A549 (cell line): ENCODE data around the gene UVRAG. TPM values are rescaled to one million over a fixed set of nuclear protein-coding genes. Genes with fewer than 3 reads are reported as not detected.

Experiments
- ATAC-seq, 2 experiments: fragments of 200-7000 bp in 1 of 2; fragments of >200 bp in 1 of 2; cut with Nextera tagmentation in 1 of 2; cut with Tn5 transposase in 1 of 2; 3 replicates each; pipeline versions ENCODE4 v1.8.0 to v1.9.1; 2018 to 2020; ENCODE audit warnings: mild to moderate bottlenecking in 1 of 2, moderate library complexity in 1 of 2
- CTCF ChIA-PET: fragments of 300-600 bp; sonication (Branson Sonifier 250); formaldehyde crosslinking; extraction: SDS; loops from one replicate; lab custom pipeline; 2021; ENCODE audit warnings: antibody characterized with exemption, inconsistent platforms; lab: Yijun Ruan, JAX
- POLR2A ChIA-PET: fragments of 350-600 bp; formaldehyde crosslinking; extraction: SDS; loops from one replicate; lab custom pipeline; 2021; ENCODE audit warnings: antibody characterized with exemption, inconsistent platforms; lab: Yijun Ruan, JAX
- DNase-seq, 2 experiments: peaks; one replicate each; pipeline versions ENCODE4 v3.0.0 to v3.0.0-alpha.2; 2011 to 2016; ENCODE audit warnings: low read depth in 1 of 2, low spot score in 1 of 2
- FAIRE-seq: peaks from 2 replicates; lab custom pipeline; 2011; peaks lifted over from hg19 to GRCh38; lab: Jason Lieb, UNC
- H3K27ac ChIP-seq, 2 experiments: fragments of >200 bp; sonication (Bioruptor Twin); formaldehyde crosslinking; 3 replicates each; pipeline ENCODE4 v1.5.1; 2016 to 2017
- H3K4me1 ChIP-seq: fragments of >200 bp; sonication (Bioruptor Twin); formaldehyde crosslinking; 3 replicates; pipeline ENCODE4 v1.6.1; 2016
- H3K4me2 ChIP-seq: fragments of >200 bp; sonication (Bioruptor Twin); formaldehyde crosslinking; 3 replicates; pipeline ENCODE4 v1.6.1; 2016
- H3K4me3 ChIP-seq: fragments of >200 bp; sonication (Bioruptor Twin); formaldehyde crosslinking; 3 replicates; pipeline ENCODE4 v1.5.1; 2016
- H3K9me3 ChIP-seq: fragments of >200 bp; sonication (Bioruptor Twin); formaldehyde crosslinking; 3 replicates; pipeline ENCODE4 v1.6.1; 2016
- BHLHE40 ChIP-seq: IDR thresholded peaks from 2 replicates; pipeline ENCODE4 v1.6.1; 2012; ENCODE audit warnings: low read depth, low read length, inconsistent platforms
- CBX2 ChIP-seq: fragments of 200-600 bp; sonication (generic); IDR thresholded peaks from 2 replicates; pipeline ENCODE4 v1.6.1; 2016; ENCODE audit warnings: low read depth, mild to moderate bottlenecking, borderline replicate concordance
- CHD2 ChIP-seq: fragments of 150-350 bp; IDR thresholded peaks from 2 replicates; pipeline ENCODE4 v1.6.1; 2014; ENCODE audit warnings: low read length; ENCODE audit not compliant: partially characterized antibody
- EHF ChIP-seq: fragments of 250-450 bp; sonication (Bioruptor Pico); IDR thresholded peaks from 2 replicates; pipeline ENCODE4 v1.5.0; 2020; ENCODE audit warnings: mild to moderate bottlenecking
- EP300 ChIP-seq, 2 experiments: fragments of >200 bp; sonication (Bioruptor Twin); formaldehyde crosslinking; IDR thresholded peaks; 2 replicates in 1 of 2; 3 replicates in 1 of 2; pipeline ENCODE4 v1.6.1; 2016 to 2017
- FOXS1 ChIP-seq: fragments of 250-450 bp; sonication (Bioruptor Pico); IDR thresholded peaks from 2 replicates; pipeline ENCODE4 v1.5.0; 2020; ENCODE audit warnings: mild to moderate bottlenecking, moderate library complexity
- GATA3 ChIP-seq: IDR thresholded peaks from 2 replicates; pipeline ENCODE4 v1.6.1; 2012; ENCODE audit warnings: borderline replicate concordance
- HDAC2 ChIP-seq: fragments of 200-600 bp; sonication (generic); IDR thresholded peaks from 2 replicates; pipeline ENCODE4 v1.6.1; 2016
- HOXB13 ChIP-seq: fragments of 250-450 bp; sonication (Bioruptor Pico); IDR thresholded peaks from 2 replicates; pipeline ENCODE4 v1.5.0; 2020; ENCODE audit warnings: low read depth, mild to moderate bottlenecking, moderate library complexity
- HOXB5 ChIP-seq: fragments of 250-450 bp; sonication (Bioruptor Pico); IDR thresholded peaks from 2 replicates; pipeline ENCODE4 v1.5.0; 2020; ENCODE audit warnings: mild to moderate bottlenecking, moderate library complexity
- JUN ChIP-seq, 2 experiments: fragments of >200 bp; sonication (Bioruptor Twin); formaldehyde crosslinking; IDR thresholded peaks; 2 replicates in 1 of 2; 3 replicates in 1 of 2; pipeline ENCODE4 v1.6.1; 2016 to 2017
- JUNB ChIP-seq: fragments of >200 bp; sonication (Bioruptor Twin); formaldehyde crosslinking; IDR thresholded peaks from 2 replicates; pipeline ENCODE4 v1.6.1; 2016
- KDM1A ChIP-seq: fragments of 200-600 bp; sonication (generic); IDR thresholded peaks from 2 replicates; pipeline ENCODE4 v1.6.1; 2016; ENCODE audit warnings: low read depth, mild to moderate bottlenecking
- KDM5A ChIP-seq: fragments of 200-600 bp; sonication (generic); IDR thresholded peaks from 2 replicates; pipeline ENCODE4 v1.6.1; 2016; ENCODE audit warnings: antibody characterized with exemption, mild to moderate bottlenecking
- MAFK ChIP-seq: fragments of 450-650 bp; IDR thresholded peaks from 2 replicates; pipeline ENCODE4 v1.6.1; 2014; ENCODE audit not compliant: partially characterized antibody
- NPAS2 ChIP-seq: fragments of 250-450 bp; sonication (Bioruptor Pico); IDR thresholded peaks from 2 replicates; pipeline ENCODE4 v1.8.0; 2022; ENCODE audit warnings: mild to moderate bottlenecking, moderate library complexity, borderline replicate concordance
- PHF8 ChIP-seq: fragments of 200-600 bp; sonication (generic); IDR thresholded peaks from 2 replicates; pipeline ENCODE4 v1.6.1; 2016; ENCODE audit warnings: low read depth, mild to moderate bottlenecking, antibody characterized with exemption, moderate library complexity, borderline replicate concordance
- POLR2A ChIP-seq: IDR thresholded peaks from 2 replicates; pipeline ENCODE4 v1.6.1; 2012; ENCODE audit warnings: mild to moderate bottlenecking, low read length
- RAD21 ChIP-seq, 2 experiments: fragments of >200 bp in 1 of 2; sonication (Bioruptor Twin) in 1 of 2; formaldehyde crosslinking in 1 of 2; IDR thresholded peaks in 1 of 2; conservative IDR thresholded peaks in 1 of 2; 2 replicates in 1 of 2; 3 replicates in 1 of 2; pipeline ENCODE4 v1.6.1; 2012 to 2018; ENCODE audit warnings: inconsistent platforms in 1 of 2
- RCOR1 ChIP-seq: fragments of 150-350 bp; IDR thresholded peaks from 2 replicates; pipeline ENCODE4 v1.6.1; 2014; ENCODE audit warnings: antibody characterized with exemption, low read length, low read depth
- RFX5 ChIP-seq: fragments of 450-650 bp; IDR thresholded peaks from 2 replicates; pipeline ENCODE4 v1.7.1; 2014; ENCODE audit warnings: antibody characterized with exemption, mild to moderate bottlenecking, moderate library complexity
- RNF2 ChIP-seq: fragments of 200-600 bp; sonication (generic); IDR thresholded peaks from 2 replicates; pipeline ENCODE4 v1.6.1; 2016; ENCODE audit warnings: low read depth, mild to moderate bottlenecking, antibody characterized with exemption, moderate library complexity, borderline replicate concordance
- SMC3 ChIP-seq: fragments of >200 bp; sonication (Bioruptor Twin); formaldehyde crosslinking; IDR thresholded peaks from 3 replicates; pipeline ENCODE4 v1.6.1; 2018; ENCODE audit warnings: inconsistent platforms
- SREBF2 ChIP-seq: fragments of 450-650 bp; IDR thresholded peaks from 2 replicates; pipeline ENCODE4 v1.6.1; 2014; ENCODE audit warnings: mild to moderate bottlenecking, moderate library complexity
- TFCP2L1 ChIP-seq: fragments of 250-450 bp; sonication (Bioruptor Pico); IDR thresholded peaks from 2 replicates; pipeline ENCODE4 v1.5.0; 2021; ENCODE audit warnings: mild to moderate bottlenecking
- TP53 ChIP-seq: fragments of 250-450 bp; sonication (Bioruptor Pico); IDR thresholded peaks from 2 replicates; pipeline ENCODE4 v1.5.0; 2021; ENCODE audit warnings: mild to moderate bottlenecking, moderate library complexity
- ZSCAN20 ChIP-seq: fragments of 250-450 bp; sonication (Bioruptor Pico); IDR thresholded peaks from 2 replicates; pipeline ENCODE4 v1.8.0; 2022; ENCODE audit warnings: mild to moderate bottlenecking, moderate library complexity
- WGBS: methylation state at CpG from one replicate; pipeline ENCODE4 v1.1.6; 2017; ENCODE audit errors: missing lambda C conversion rate; 5-methylcytosine and 5-hydroxymethylcytosine counted together
- polyA plus RNA-seq, 4 experiments: library from polyadenylated mRNA; depleted of rRNA in 3 of 4; stranded (reverse); fragments of >200 nt; fragmentation: RNase III in 1 of 4; extraction: RNeasy Plus Mini Kit Qiagen cat#74134 plus additional on column Dnase treatment in 1 of 4; gene quantifications; 2 replicates in 3 of 4; 3 replicates in 1 of 4; pipeline ENCODE4 v1.2.3, GENCODE V29; 2011 to 2017
- TF ChIP-seq, protein P1 (sequence below): fragments of >200 bp; sonication (Bioruptor Twin); formaldehyde crosslinking; IDR thresholded peaks from 3 replicates; pipeline ENCODE4 v1.6.1; 2016
- TF ChIP-seq, protein P2 (sequence below): IDR thresholded peaks from 2 replicates; pipeline ENCODE4 v1.6.1; 2012
- TF ChIP-seq, protein P3 (sequence below): fragments of >200 bp; sonication (Bioruptor Twin); formaldehyde crosslinking; IDR thresholded peaks from 2 replicates; pipeline ENCODE4 v1.6.1; 2016
- TF ChIP-seq, protein P4 (sequence below): fragments of 450-650 bp; IDR thresholded peaks from 2 replicates; pipeline ENCODE4 v1.6.1; 2014; ENCODE audit warnings: antibody characterized with exemption
- TF ChIP-seq, protein P5 (sequence below): fragments of 200-600 bp; sonication (generic); IDR thresholded peaks from 2 replicates; pipeline ENCODE4 v1.6.1; 2016; ENCODE audit warnings: antibody characterized with exemption, mild to moderate bottlenecking, moderate library complexity
- TF ChIP-seq, protein P6 (sequence below): fragments of 150-350 bp; IDR thresholded peaks from 2 replicates; pipeline ENCODE4 v1.6.1; 2014; ENCODE audit warnings: low read depth, mild to moderate bottlenecking, low read length
- TF ChIP-seq, protein P7 (sequence below): IDR thresholded peaks from 2 replicates; pipeline ENCODE4 v1.6.1; 2012; ENCODE audit warnings: low read depth, borderline replicate concordance

Gene UVRAG
- polyA plus RNA-seq, 2 of the 4 experiments (the other 2 are of a cell fraction) = 6.1 to 14.1 TPM

DNA sequence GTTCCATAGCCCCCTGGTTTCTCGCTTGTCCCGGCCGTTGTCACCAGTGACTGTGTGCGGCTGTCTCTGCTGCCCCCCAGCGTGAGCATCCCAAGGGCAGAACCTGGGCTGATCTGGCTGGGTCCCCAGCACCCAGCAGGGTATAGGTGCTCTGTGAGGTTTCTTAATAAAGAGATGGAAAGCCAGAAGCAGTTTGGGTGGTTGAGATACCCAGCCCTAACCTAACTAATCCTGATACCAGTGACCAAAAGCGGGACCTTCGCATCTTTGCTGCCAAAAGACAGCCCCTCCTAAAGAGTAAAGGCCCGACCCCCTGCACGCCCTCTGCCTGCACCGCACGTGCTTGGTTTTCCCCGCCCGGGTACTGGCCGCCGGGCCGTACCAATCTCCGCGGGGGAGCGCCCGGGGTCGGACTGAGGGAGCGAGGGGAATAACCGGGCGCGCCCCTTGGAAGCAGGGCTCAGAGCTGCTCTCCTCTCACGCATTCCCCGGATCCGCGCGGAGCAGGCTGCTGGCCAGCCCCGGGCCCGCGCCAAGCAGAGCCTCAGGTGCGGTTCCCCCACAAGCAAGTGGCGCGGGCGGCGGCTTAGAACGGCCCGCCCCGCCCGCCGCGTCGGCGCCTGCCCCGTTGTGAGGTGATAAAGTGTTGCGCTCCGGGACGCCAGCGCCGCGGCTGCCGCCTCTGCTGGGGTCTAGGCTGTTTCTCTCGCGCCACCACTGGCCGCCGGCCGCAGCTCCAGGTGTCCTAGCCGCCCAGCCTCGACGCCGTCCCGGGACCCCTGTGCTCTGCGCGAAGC is 46.7 kb upstream of the UVRAG start, which contains the start of gene DGAT2:
Gene DGAT2 (plus strand): TSS at position 667 of the 797 bp plus-strand sequence. CDS start 214 bp downstream, outside the sequence.
- FAIRE-seq (no peak), ATAC-seq (peak; percentile 75 to 93), DNase-seq (peak; percentile 73 to 83)
- H3K27ac ChIP-seq = peak within 1 kb of the TSS; percentile 91 to 93
- H3K4me3 ChIP-seq = peak within 1 kb of the TSS; percentile 51
- no peaks in the 10 kb centered on the region for H3K9me3 ChIP-seq
- ChIA-PET POLR2A (no interaction called here), CTCF (interaction anchor here (1.1 to 4.4 kb wide), 6 partner anchors 9 to 73 kb away, joined by 3 to 19 read pairs (median 4); no protein-coding TSS in a partner anchor)
- H3K4me2 ChIP-seq = peak within 1 kb of the TSS; percentile 98
- peaks cover 11% of the 10 kb centered on the region; the same call in 2 of the 3 replicates for H3K4me1 ChIP-seq
- WGBS = 7% methylated on average over 44 of the region's 66 CpGs
- TF ChIP-seq, protein P1, sequence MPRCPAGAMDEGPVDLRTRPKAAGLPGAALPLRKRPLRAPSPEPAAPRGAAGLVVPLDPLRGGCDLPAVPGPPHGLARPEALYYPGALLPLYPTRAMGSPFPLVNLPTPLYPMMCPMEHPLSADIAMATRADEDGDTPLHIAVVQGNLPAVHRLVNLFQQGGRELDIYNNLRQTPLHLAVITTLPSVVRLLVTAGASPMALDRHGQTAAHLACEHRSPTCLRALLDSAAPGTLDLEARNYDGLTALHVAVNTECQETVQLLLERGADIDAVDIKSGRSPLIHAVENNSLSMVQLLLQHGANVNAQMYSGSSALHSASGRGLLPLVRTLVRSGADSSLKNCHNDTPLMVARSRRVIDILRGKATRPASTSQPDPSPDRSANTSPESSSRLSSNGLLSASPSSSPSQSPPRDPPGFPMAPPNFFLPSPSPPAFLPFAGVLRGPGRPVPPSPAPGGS = no peak
- TF ChIP-seq NPAS2 (no peak), MAFK (no peak), BHLHE40 (peak; percentile 74), EHF (CRISPR knock-in tag) (no peak), RFX5 (no peak), TP53 (CRISPR knock-in tag) (no peak), KDM1A (no peak), JUN (IDR thresholded peaks at IDR 0.05) (peak in 1 of 2 experiments; percentile 48; a peak in 2 of 5 replicates), SREBF2 (no peak), PHF8 (no peak), HOXB5 (no peak), FOXS1 (CRISPR knock-in tag) (no peak), HDAC2 (no peak), CHD2 (no peak), CBX2 (no peak), RNF2 (no peak), JUNB (no peak), RAD21 (conservative IDR thresholded peaks at IDR 0.05 in 1 of 2, IDR thresholded peaks at IDR 0.05 in 1 of 2) (peak; percentile 40 to 41; a peak in 2 of 5 replicates), KDM5A (no peak), ZSCAN20 (CRISPR knock-in tag) (no peak), RCOR1 (no peak), HOXB13 (CRISPR knock-in tag) (peak; percentile 79; the same call in 1 of the 2 replicates), TFCP2L1 (no peak), POLR2A (no peak; the same call in 1 of the 2 replicates), GATA3 (peak; percentile 66), SMC3 (0 out of 3 replicates have a peak, but pooled peaks have one; percentile 9), EP300 (IDR thresholded peaks at IDR 0.05) (no peak)
- TF ChIP-seq, protein P2, sequence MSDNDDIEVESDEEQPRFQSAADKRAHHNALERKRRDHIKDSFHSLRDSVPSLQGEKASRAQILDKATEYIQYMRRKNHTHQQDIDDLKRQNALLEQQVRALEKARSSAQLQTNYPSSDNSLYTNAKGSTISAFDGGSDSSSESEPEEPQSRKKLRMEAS = peak; percentile 100
- TF ChIP-seq, protein P3, sequence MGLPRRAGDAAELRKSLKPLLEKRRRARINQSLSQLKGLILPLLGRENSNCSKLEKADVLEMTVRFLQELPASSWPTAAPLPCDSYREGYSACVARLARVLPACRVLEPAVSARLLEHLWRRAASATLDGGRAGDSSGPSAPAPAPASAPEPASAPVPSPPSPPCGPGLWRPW = no peak
- TF ChIP-seq, protein P4, sequence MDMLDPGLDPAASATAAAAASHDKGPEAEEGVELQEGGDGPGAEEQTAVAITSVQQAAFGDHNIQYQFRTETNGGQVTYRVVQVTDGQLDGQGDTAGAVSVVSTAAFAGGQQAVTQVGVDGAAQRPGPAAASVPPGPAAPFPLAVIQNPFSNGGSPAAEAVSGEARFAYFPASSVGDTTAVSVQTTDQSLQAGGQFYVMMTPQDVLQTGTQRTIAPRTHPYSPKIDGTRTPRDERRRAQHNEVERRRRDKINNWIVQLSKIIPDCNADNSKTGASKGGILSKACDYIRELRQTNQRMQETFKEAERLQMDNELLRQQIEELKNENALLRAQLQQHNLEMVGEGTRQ = 0 out of 2 replicates have a peak, but pooled peaks have one; percentile 28
- TF ChIP-seq, protein P5, sequence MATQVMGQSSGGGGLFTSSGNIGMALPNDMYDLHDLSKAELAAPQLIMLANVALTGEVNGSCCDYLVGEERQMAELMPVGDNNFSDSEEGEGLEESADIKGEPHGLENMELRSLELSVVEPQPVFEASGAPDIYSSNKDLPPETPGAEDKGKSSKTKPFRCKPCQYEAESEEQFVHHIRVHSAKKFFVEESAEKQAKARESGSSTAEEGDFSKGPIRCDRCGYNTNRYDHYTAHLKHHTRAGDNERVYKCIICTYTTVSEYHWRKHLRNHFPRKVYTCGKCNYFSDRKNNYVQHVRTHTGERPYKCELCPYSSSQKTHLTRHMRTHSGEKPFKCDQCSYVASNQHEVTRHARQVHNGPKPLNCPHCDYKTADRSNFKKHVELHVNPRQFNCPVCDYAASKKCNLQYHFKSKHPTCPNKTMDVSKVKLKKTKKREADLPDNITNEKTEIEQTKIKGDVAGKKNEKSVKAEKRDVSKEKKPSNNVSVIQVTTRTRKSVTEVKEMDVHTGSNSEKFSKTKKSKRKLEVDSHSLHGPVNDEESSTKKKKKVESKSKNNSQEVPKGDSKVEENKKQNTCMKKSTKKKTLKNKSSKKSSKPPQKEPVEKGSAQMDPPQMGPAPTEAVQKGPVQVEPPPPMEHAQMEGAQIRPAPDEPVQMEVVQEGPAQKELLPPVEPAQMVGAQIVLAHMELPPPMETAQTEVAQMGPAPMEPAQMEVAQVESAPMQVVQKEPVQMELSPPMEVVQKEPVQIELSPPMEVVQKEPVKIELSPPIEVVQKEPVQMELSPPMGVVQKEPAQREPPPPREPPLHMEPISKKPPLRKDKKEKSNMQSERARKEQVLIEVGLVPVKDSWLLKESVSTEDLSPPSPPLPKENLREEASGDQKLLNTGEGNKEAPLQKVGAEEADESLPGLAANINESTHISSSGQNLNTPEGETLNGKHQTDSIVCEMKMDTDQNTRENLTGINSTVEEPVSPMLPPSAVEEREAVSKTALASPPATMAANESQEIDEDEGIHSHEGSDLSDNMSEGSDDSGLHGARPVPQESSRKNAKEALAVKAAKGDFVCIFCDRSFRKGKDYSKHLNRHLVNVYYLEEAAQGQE = no peak
- TF ChIP-seq, protein P6, sequence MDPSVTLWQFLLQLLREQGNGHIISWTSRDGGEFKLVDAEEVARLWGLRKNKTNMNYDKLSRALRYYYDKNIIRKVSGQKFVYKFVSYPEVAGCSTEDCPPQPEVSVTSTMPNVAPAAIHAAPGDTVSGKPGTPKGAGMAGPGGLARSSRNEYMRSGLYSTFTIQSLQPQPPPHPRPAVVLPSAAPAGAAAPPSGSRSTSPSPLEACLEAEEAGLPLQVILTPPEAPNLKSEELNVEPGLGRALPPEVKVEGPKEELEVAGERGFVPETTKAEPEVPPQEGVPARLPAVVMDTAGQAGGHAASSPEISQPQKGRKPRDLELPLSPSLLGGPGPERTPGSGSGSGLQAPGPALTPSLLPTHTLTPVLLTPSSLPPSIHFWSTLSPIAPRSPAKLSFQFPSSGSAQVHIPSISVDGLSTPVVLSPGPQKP = no peak
- TF ChIP-seq, protein P7, sequence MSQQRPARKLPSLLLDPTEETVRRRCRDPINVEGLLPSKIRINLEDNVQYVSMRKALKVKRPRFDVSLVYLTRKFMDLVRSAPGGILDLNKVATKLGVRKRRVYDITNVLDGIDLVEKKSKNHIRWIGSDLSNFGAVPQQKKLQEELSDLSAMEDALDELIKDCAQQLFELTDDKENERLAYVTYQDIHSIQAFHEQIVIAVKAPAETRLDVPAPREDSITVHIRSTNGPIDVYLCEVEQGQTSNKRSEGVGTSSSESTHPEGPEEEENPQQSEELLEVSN = peak; percentile 99
